ENCODE results near the gene ZBTB21.

DNA sequence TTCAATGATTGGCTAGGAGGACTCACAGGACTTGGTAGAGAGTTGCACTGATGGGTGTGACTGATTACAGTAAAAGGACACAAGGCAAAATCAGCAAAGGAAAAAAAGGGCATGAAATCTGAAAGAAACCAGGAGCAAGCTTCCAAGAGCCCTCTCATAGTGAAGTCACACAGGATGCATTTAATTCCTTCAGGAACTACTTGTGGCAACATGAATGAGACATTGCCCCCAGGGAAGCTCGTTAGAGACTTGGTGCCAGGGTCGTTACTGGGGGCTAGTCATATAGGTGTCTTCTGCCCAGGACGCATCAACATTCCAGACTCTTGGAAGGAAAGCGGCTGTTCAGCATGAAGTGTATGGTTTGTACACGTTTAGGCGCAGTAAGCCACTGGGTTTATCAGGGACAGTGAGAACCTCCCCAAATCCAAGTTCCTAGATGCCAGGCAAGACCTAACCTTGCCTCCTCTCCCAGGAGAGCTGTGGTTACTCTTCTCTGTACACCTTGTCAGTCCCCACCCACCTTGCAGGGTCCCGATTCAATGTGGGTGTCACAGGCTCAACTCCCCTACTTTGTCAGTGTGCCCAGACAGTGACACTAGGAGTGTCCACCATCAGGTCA, 30.3 kb downstream of the ZBTB21 start:
- TF ChIP-seq, protein P1, sequence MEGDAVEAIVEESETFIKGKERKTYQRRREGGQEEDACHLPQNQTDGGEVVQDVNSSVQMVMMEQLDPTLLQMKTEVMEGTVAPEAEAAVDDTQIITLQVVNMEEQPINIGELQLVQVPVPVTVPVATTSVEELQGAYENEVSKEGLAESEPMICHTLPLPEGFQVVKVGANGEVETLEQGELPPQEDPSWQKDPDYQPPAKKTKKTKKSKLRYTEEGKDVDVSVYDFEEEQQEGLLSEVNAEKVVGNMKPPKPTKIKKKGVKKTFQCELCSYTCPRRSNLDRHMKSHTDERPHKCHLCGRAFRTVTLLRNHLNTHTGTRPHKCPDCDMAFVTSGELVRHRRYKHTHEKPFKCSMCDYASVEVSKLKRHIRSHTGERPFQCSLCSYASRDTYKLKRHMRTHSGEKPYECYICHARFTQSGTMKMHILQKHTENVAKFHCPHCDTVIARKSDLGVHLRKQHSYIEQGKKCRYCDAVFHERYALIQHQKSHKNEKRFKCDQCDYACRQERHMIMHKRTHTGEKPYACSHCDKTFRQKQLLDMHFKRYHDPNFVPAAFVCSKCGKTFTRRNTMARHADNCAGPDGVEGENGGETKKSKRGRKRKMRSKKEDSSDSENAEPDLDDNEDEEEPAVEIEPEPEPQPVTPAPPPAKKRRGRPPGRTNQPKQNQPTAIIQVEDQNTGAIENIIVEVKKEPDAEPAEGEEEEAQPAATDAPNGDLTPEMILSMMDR (IDR thresholded peaks at IDR 0.05; ENCODE audit: low read length): no peak
- TF ChIP-seq EZH2phosphoT487 (IDR thresholded peaks at IDR 0.05; ENCODE audit: low read length): no peak
- no peak for TF ChIP-seq EZH2 (optimal IDR thresholded peaks at IDR 0.05; ENCODE audit: low read depth, low read length)

All from MM.1S (cell line).